ENCODE measurements around the gene ZNF747.
"Not testable (repeated sequence)": the region's sequence is repeated elsewhere in the genome, so short reads cannot be mapped to it uniquely, and the experiment has no call there.

ZNF747 gene

GRCh38 chr16:30557957-30558788 lies 23.5 kb upstream of the ZNF747 start, which contains the start of gene ZNF764:
Gene ZNF764 (minus strand): TSS chr16:30558374. CDS start chr16:30558182, 192 bp downstream.
- DNase-seq (ENCODE audit: low spot score) = peak; percentile 96

GRCh38 chr16:30557707-30557956 lies 23.0 kb upstream of the ZNF747 start:
- no peak for DNase-seq (ENCODE audit: low spot score)

DNA sequence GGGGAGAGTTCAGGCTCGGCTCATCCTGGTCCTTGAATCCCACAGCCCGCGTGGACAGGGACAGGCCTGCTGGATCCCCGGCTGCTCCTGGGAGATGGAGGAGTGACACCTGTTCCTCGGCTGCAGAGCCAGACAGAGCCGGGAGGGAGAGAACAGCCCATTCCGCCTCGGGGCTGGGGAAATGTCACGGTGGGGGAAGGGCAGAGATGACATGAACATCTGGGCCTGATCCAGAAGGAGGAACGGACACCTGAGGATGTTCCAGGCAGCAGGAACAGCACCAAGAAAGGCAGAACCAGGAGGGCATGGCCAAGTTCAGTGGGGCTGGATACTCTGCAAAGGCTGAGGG lies 21.4 kb upstream of the ZNF747 start:
- no peak for DNase-seq (ENCODE audit: low spot score)

GRCh38 chr16:30555315-30556124 lies 20.9 kb upstream of the ZNF747 start:
- DNase-seq (ENCODE audit: low spot score) = no peak

- no peak for DNase-seq (ENCODE audit: low spot score)
These were observed 20.1 kb upstream of the ZNF747 start for GRCh38 chr16:30554557-30555314.

GRCh38 chr16:30553393-30553899 lies 18.8 kb upstream of the ZNF747 start:
- DNase-seq (ENCODE audit: low spot score) = no peak

DNA sequence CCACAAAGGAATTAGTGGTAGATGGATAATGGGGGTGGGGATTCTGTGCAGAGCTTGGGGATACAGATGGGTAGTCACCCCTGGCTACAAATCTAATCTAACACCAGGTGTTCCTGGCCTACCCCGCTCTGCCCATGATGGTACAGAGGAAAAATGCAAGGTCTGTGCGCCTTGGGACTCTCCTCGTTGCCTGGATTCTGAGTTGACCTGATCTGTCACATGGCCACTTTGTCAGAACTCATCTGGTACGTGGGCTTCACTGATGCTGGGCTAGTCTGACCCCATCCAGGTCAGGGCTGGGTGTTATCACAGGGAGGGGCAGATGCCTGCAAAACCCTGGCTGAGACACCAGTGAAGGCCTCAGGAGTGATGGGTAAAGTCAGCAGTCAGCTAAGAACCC lies 18.3 kb upstream of the ZNF747 start:
- DNase-seq (ENCODE audit: low spot score) = no peak

GRCh38 chr16:30551781-30552180 lies 17.1 kb upstream of the ZNF747 start:
- no peak for DNase-seq (ENCODE audit: low spot score)

- no peak for DNase-seq (ENCODE audit: low spot score)
These were observed 14.0 kb upstream of the ZNF747 start for GRCh38 chr16:30548416-30549253.

DNA sequence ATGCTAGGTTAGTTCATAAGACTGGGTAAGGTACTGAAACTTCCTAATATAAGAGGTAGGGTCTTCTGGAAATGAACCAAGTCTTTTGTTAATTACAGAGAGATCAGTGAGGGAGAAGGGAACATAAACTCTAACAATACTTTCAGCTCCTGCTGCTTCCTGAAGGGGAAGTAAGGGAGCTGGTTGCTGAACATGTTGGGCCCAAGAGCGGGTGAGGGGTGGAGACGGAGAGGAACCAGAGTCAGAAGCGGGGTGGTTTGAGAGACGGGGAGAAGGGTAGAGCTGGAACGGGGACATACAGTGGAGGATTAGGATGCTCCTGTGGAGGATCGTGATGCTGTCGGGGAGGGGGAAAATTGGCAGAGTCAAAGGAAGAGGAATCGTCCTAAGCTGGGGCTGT lies 11.5 kb upstream of the ZNF747 start:
- no peak for DNase-seq (ENCODE audit: low spot score)

DNA sequence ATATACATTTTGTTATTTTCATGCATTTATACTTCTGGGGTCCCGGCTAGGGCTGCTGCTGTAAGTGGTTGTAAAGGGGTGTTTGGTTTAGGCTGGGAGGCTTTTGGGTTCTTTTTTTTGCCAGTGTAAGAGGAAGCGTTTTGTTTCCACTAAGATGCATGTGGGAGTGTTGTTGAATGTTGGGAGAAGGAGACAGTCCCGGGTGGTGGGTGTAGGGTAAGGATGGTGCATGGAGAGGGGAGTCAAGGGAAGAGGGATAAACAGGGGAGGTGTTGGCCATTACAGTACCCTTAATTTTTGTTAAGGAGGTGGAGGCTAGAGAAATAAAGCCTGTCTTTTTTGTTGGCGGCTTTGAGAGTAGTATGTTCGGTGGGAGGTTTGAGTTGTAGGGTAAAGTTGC lies 8.4 kb upstream of the ZNF747 start:
- DNase-seq (ENCODE audit: low spot score) = no peak

DNA sequence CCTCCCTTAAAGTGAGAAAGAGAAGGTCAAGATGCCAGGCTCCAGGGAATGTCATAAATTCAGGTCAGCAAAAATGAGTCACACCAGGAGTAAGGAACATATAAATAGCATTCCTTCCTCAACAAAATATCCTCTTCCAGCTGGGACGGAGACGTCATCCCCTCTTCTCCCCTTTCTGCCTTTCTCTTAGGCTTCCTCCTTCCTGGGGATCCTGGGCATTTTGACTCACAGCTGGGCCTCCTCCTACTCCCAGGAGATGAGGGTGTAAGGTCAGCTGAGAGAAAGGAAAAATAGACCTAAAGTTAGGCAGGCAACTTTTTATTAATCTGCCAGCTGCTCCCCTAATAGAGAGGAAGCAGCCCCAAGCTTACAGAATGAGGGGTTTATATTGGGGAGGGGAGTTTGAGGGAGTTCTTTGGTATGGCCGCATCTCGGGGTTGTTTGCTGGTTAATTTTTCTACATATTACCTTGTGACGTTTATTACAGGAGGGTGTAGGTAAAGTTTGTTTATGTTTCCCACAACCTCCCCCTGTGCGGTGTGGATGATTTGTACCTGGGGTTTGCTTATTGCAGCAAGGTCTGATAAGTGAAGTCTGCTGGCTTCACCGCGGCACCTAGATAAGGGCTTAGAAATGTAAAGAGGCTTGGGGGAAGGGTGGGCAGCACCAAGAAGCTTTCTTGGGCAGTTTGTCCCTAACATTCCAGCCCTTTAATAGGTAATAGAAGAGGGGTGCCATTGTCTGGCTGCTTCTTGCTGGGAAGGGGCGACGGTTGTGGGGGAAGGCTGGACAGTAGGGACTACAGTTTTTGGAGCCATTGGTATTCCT lies 7.1 kb upstream of the ZNF747 start:
- no peak for DNase-seq (ENCODE audit: low spot score)

DNA sequence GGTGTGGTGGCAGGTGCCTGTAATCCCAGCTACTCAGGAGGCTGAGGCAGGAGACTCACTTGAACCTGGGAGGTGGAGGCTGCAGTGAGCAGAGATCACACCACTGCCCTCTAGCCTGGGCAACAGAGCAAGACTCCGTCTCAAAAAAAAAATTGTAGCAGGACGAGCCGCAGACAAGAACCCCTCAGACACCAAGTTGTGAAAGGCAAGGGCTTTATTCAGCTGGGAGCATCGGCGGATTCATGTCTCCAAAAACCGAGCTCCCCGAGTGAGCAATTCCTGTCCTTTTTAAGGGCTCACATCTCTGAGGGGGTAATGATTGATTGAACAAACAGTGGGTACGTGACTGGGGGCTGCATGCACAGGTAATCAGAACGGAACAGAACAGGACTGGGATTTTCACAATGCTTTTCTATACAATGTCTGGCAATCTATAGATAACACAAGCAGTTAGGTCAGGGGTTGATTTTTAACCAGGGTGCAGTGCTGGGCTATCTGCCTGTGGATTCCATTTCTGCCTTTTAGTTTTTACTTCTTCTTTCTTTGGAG lies 6.3 kb upstream of the ZNF747 start:
- DNase-seq (ENCODE audit: low spot score) = not testable (repeated sequence)

GRCh38 chr16:30539986-30540526 lies 5.4 kb upstream of the ZNF747 start:
- not testable (repeated sequence) for DNase-seq (ENCODE audit: low spot score)

DNA sequence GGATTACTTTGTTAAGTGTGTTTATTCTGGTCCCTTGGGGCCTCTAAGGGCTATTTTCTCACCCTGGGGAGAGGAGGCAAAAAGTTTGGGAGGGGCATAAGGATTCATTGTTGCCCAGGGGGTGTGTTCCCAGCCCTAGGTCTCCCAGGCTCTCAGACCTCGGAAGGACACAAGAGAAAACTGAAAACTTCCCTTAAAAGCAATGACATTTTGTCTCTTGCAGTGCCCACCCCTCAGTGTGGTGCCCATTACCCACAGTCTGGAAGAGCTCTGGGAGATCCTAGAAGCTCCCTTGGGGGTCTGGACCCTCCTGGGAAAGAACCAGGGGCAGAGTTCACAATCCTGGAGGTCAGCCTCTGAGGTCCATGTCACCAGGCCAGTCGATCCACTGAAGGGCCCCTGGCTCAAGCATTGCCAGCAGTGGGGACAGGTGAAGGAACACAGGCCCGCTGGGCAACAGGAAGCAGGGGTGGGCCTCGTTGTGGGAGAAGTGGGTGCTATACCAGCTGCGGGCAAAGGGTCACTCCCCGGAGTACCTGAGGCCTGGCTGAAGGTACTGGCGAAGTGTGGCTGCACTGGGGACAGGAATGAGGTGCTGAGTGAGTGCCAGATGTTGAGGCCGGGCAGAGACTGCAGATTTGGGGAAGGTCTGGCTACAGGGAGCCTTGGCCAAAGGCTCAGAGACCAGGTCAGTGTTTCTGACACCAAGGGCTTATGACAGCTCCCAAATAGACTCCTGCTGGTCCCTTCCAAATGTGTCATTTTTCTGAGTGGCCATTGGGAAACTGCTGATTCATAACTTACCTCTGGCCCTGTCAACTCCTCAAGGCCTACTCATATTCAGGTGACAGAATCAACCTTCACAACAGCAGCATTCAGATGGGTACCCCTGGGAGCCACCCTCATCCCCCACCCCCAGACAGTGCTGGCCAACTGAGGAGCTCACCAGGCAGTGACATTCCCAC lies 4.6 kb upstream of the ZNF747 start:
- DNase-seq (ENCODE audit: low spot score) = no peak

DNA sequence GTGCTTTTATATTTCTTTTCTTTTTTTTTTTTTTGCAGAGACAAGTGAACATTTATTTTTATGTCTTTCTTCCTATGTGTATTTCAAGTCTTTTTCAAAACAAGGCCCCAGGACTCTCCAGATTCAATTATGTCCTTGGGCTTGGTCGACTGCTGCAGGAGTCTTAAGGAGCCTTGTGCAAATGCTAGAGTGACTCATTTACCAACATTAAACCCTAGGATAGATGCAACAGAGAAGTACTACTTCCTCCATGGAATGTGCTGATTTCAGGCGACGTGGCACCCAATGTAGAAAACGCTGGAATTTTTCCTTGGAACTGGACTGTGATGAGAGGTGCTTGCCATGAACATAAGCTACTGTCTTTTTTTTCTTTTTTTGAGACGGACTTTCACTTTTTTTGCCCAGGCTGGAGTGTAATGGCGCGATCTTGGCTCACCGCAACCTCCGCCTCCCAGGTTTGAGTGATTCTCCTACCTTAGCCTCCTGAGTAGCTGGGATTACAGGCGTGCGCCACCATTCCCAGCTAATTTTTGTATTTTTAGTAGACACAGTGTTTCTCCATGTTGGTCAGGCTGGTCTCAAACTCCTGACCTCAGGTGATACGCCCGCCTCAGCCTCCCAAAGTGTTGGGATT lies 1.9 kb upstream of the ZNF747 start:
- DNase-seq (ENCODE audit: low spot score) = not testable (repeated sequence)

DNA sequence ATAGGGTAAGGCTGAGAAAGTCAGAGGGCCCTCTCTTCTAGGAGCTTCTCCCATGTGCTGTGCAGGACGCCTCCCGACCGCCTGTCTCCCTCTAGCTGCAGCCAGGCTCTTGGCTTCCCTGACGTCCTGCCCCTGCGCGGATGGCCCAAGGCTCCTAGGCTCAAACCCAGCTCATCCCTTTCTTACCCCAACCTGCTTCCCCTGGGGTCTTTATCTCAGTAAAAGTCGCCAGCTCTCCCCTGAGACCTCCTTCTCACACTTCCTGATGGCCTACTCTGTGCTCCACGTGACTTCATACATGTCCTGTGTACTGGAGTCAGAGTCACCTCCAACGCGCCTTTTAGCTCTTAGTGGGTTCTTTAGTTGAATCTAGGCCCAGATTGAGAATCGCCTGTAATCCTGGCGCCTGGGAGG lies 1.1 kb upstream of the ZNF747 start:
- DNase-seq (ENCODE audit: low spot score) = peak; percentile 78

DNA sequence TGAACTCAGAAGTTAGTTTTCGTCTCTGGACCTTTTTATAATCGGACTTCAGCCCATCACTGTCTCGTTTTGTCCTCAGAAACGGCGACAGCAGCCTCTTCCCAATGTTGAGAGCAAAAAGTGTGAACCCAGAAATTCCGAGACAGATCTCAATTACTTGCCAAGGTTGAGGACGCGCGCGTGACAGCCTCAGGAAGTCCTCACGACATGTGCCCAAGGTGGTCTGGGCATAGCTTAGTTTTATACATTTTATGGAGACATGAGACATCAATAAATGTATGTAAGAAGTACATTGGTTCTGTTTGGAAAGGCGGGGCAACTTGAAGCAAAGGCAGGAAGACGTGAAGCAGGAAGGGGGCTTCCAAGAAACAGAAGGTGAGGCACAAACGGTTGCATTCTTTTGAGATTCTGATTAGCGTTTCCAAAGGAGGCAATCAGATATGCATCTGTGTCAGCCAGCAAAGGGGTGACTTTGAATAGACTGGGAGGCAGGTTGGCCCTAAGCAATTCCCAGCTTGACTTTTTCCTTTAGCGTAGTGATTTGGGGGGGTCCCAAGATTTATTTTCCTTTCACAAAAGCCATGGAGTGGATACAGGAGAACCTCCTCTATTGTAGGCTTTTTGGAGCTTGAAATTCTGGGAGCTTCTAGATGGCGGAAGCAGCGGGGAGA lies 583 bp upstream of the ZNF747 start:
- DNase-seq (ENCODE audit: low spot score) = no peak

All from ecto neural progenitor cell (in vitro differentiated cells).